PC-3 (cell line): ENCODE results near the gene CAMK1D. TPM values are rescaled to one million over a fixed set of nuclear protein-coding genes. Genes with fewer than 3 reads are reported as not detected.

Source experiments
- ATAC-seq: fragments of 200-7000 bp; cut with Tn5 transposase; 2 replicates; pipeline ENCODE4 v1.9.1; 2020; ENCODE audit warnings: mild to moderate bottlenecking, moderate library complexity
- BruUV-seq: library from RNA; stranded (reverse); fragments of 400-500 nt; replicated peaks from 2 replicates; lab custom pipeline; 2021; lab: Mats Ljungman, UMichigan
- CTCF ChIA-PET: fragments of 300-600 bp; sonication (Branson Sonifier 250); formaldehyde crosslinking; loops from one replicate; lab custom pipeline; 2022; ENCODE audit warnings: antibody characterized with exemption; lab: Charles Lee
- POLR2A ChIA-PET: fragments of 300-600 bp; sonication (Branson Sonifier 250); formaldehyde crosslinking; loops from one replicate; lab custom pipeline; 2022; ENCODE audit warnings: antibody characterized with exemption; ENCODE audit not compliant: unreplicated experiment; lab: Charles Lee
- DNase-seq: peaks from one replicate; pipeline ENCODE4 v3.0.0-alpha.2; 2015
- H2AFZ ChIP-seq: fragments of 300-600 bp; sonication (generic); 2 replicates; pipeline ENCODE4 v1.6.0; 2016; ENCODE audit warnings: antibody characterized with exemption, low read length
- H3F3A ChIP-seq: fragments of 300-600 bp; sonication (generic); one replicate; pipeline ENCODE4 v1.6.0; 2017; ENCODE audit warnings: antibody characterized with exemption, low read length, control low read depth, mild to moderate bottlenecking; ENCODE audit not compliant: unreplicated experiment
- H3K27ac ChIP-seq: fragments of 300-600 bp; sonication (generic); 2 replicates; pipeline ENCODE4 v1.5.1; 2016; ENCODE audit warnings: mild to moderate bottlenecking, low read length
- H3K27me3 ChIP-seq: fragments of 300-600 bp; sonication (generic); 2 replicates; pipeline ENCODE4 v1.6.1; 2016; ENCODE audit warnings: low read length, mixed read lengths
- H3K36me3 ChIP-seq: fragments of 300-600 bp; sonication (generic); 2 replicates; pipeline ENCODE4 v1.6.1; 2016; ENCODE audit warnings: low read depth, mixed run types, low read length, mixed read lengths
- H3K4me1 ChIP-seq: fragments of 300-600 bp; sonication (generic); 2 replicates; pipeline ENCODE4 v1.5.1; 2016; ENCODE audit warnings: low read length; ENCODE audit not compliant: insufficient read depth
- H3K4me2 ChIP-seq: fragments of 300-600 bp; sonication (generic); 2 replicates; pipeline ENCODE4 v1.6.0; 2016; ENCODE audit warnings: low read length
- H3K4me3 ChIP-seq: fragments of 300-600 bp; sonication (generic); 2 replicates; pipeline ENCODE4 v1.5.1; 2016; ENCODE audit warnings: mild to moderate bottlenecking, low read length, mixed read lengths
- H3K79me2 ChIP-seq: fragments of 300-600 bp; sonication (generic); 2 replicates; pipeline ENCODE4 v1.6.1; 2017; ENCODE audit warnings: low read length, mixed read lengths
- H3K9ac ChIP-seq: fragments of 300-600 bp; sonication (generic); 2 replicates; pipeline ENCODE4 v1.6.0; 2016; ENCODE audit warnings: mild to moderate bottlenecking, low read length
- H3K9me2 ChIP-seq: fragments of 300-600 bp; sonication (generic); replicated peaks from 2 replicates; pipeline ENCODE4 v1.6.1; 2016; ENCODE audit warnings: mixed run types, low read length, mixed read lengths
- H3K9me3 ChIP-seq: fragments of 300-600 bp; sonication (generic); 2 replicates; pipeline ENCODE4 v1.6.1; 2016; ENCODE audit warnings: low read length, mixed read lengths
- H4K20me1 ChIP-seq: fragments of 300-600 bp; sonication (generic); 2 replicates; pipeline ENCODE4 v1.6.1; 2016; ENCODE audit warnings: low read length, mixed read lengths
- CTCF ChIP-seq: fragments of 300-600 bp; sonication (generic); conservative IDR thresholded peaks from 2 replicates; pipeline ENCODE4 v1.5.1; 2017; ENCODE audit warnings: antibody characterized with exemption, low read depth, mild to moderate bottlenecking, low read length
- EZH2 ChIP-seq: fragments of 300-600 bp; sonication (generic); IDR thresholded peaks from one replicate; pipeline ENCODE4 v1.6.1; 2017; ENCODE audit warnings: antibody characterized with exemption, mild to moderate bottlenecking, low read length; ENCODE audit not compliant: unreplicated experiment
- EZH2phosphoT487 ChIP-seq: fragments of 300-600 bp; sonication (generic); IDR thresholded peaks from 2 replicates; pipeline ENCODE4 v1.6.1; 2018; ENCODE audit warnings: mild to moderate bottlenecking, antibody characterized with exemption, low read length, borderline replicate concordance
- intact Hi-C: fragments of 100-400 bp; cut with micrococcal nuclease; formaldehyde crosslinking; loops from 2 replicates; pipeline ENCODE4 v1.9.0; 2023
- total RNA-seq: library from RNA; depleted of rRNA; stranded (reverse); fragments of >200 nt; gene quantifications from 2 replicates; pipeline ENCODE4 v1.2.3, GENCODE V29; 2014

Gene CAMK1D
- total RNA-seq, 1 experiment from 2014 or later: 1.3 TPM

- Histone ChIP-seq H3K79me2 (no peaks in the 10 kb centered on the region), H3K4me2 (no peak overlapping the region), H3F3A (no peaks in the 10 kb centered on the region), H3K36me3 (no peaks in the 10 kb centered on the region), H4K20me1 (no peaks in the 10 kb centered on the region), H3K9ac (no peak overlapping the region), H3K9me2 (no peaks in the 10 kb centered on the region), H3K9me3 (no peaks in the 10 kb centered on the region), H2AFZ (no peak overlapping the region), H3K4me1 (no peaks in the 10 kb centered on the region), H3K27me3 (no peaks in the 10 kb centered on the region), H3K27ac (no peak overlapping the region), H3K4me3 (no peak overlapping the region)
- DNase-seq (no peak), ATAC-seq (no peak)
- POLR2A ChIA-PET: no interaction called here
- no TSS peak for BruUV-seq
- TF ChIP-seq EZH2phosphoT487: no peak
- TF ChIP-seq EZH2: no peak
- TF ChIP-seq CTCF: no peak
- intact Hi-C loops: no loop called here
- CTCF ChIA-PET: no interaction called here
These were observed 135.8 kb downstream of the CAMK1D start for GRCh38 chr10:12484941-12485805.

- TF ChIP-seq EZH2phosphoT487 (no peak), EZH2 (no peak), CTCF (no peak)
- H3F3A ChIP-seq: no peaks in the 10 kb centered on the region
- DNase-seq (no peak), ATAC-seq (no peak)
- H3K36me3 ChIP-seq: no peaks in the 10 kb centered on the region
- BruUV-seq: no TSS peak
- H3K9ac ChIP-seq: no peak overlapping the region
- intact Hi-C loops: no loop called here
- H2AFZ ChIP-seq: no peak overlapping the region
- H4K20me1 ChIP-seq: no peaks in the 10 kb centered on the region
- no peaks in the 10 kb centered on the region for H3K9me2 ChIP-seq
- no peaks in the 10 kb centered on the region for H3K79me2 ChIP-seq
- H3K27ac ChIP-seq: no peak overlapping the region
- H3K27me3 ChIP-seq: no peaks in the 10 kb centered on the region
- H3K4me1 ChIP-seq: no peaks in the 10 kb centered on the region
- H3K4me3 ChIP-seq: no peak overlapping the region
- H3K9me3 ChIP-seq: no peaks in the 10 kb centered on the region
- CTCF ChIA-PET: interaction anchor here (0.6 kb wide), 1 partner anchor 226 kb away, joined by 4 read pairs; no protein-coding TSS in a partner anchor
- no peak overlapping the region for H3K4me2 ChIP-seq
- POLR2A ChIA-PET: no interaction called here
These were observed 138.0 kb downstream of the CAMK1D start for GRCh38 chr10:12487366-12487765.

- Histone ChIP-seq H3K9me3 (no peaks in the 10 kb centered on the region), H3K27me3 (no peaks in the 10 kb centered on the region), H3K27ac (no peak overlapping the region), H3K4me3 (no peak overlapping the region), H3K36me3 (no peaks in the 10 kb centered on the region), H4K20me1 (no peaks in the 10 kb centered on the region), H3K9me2 (no peaks in the 10 kb centered on the region), H3K4me2 (no peak overlapping the region), H3K9ac (no peak overlapping the region), H2AFZ (no peak overlapping the region), H3K4me1 (no peaks in the 10 kb centered on the region), H3F3A (no peaks in the 10 kb centered on the region), H3K79me2 (no peaks in the 10 kb centered on the region)
- no peak for DNase-seq
- no peak for ATAC-seq
- ChIA-PET POLR2A (no interaction called here), CTCF (no interaction called here)
- no TSS peak for BruUV-seq
- TF ChIP-seq EZH2phosphoT487: no peak
- no peak for TF ChIP-seq CTCF
- no peak for TF ChIP-seq EZH2
- intact Hi-C loops: no loop called here
These were observed 139.3 kb downstream of the CAMK1D start for GRCh38 chr10:12488626-12489025.
